HG03520 (cell line): ENCODE data around the gene ASB3.
"Not testable (repeated sequence)": the region's sequence is repeated elsewhere in the genome, so short reads cannot be mapped to it uniquely, and the experiment has no call there.

Experiments used
- ATAC-seq: cut with Tn5 transposase; IDR thresholded peaks from one replicate; pipeline ENCODE4 v1.9.1; 2021; ENCODE audit warnings: mild to moderate bottlenecking, moderate library complexity; ENCODE audit not compliant: unreplicated experiment

Gene ASB3

GRCh38 chr2:53660886-53661285 is 125.9 kb downstream of the ASB3 start:
- ATAC-seq = no peak

- not testable (repeated sequence) for ATAC-seq
Observed at GRCh38 chr2:53658474-53658873, 128.3 kb downstream of the ASB3 start.

GRCh38 chr2:53655256-53655655 is 131.5 kb downstream of the ASB3 start:
- no peak for ATAC-seq

- ATAC-seq = no peak
Observed at GRCh38 chr2:53654396-53654795, 132.4 kb downstream of the ASB3 start.

GRCh38 chr2:53652131-53652530 is 134.6 kb downstream of the ASB3 start:
- no peak for ATAC-seq

GRCh38 chr2:53646788-53647187 is 140.0 kb downstream of the ASB3 start:
- ATAC-seq = no peak

- ATAC-seq = no peak
Observed at GRCh38 chr2:53641290-53641689, 145.5 kb downstream of the ASB3 start.

GRCh38 chr2:53640466-53640865 is 146.3 kb downstream of the ASB3 start:
- ATAC-seq = no peak

GRCh38 chr2:53636596-53636995 is 150.2 kb downstream of the ASB3 start:
- no peak for ATAC-seq

GRCh38 chr2:53636109-53636508 is 150.6 kb downstream of the ASB3 start:
- no peak for ATAC-seq

- no peak for ATAC-seq
Observed at GRCh38 chr2:53635694-53636093, 151.1 kb downstream of the ASB3 start.

GRCh38 chr2:53633441-53633840 is 153.3 kb downstream of the ASB3 start:
- no peak for ATAC-seq

- ATAC-seq = no peak
Observed at GRCh38 chr2:53632714-53633113, 154.0 kb downstream of the ASB3 start.

GRCh38 chr2:53632126-53632460 is 154.7 kb downstream of the ASB3 start:
- ATAC-seq = no peak

GRCh38 chr2:53631313-53632125 is 155.2 kb downstream of the ASB3 start:
- ATAC-seq = peak; percentile 64

GRCh38 chr2:53630026-53630606 is 156.6 kb downstream of the ASB3 start:
- ATAC-seq = no peak

GRCh38 chr2:53629501-53629900 is 157.3 kb downstream of the ASB3 start:
- no peak for ATAC-seq

- no peak for ATAC-seq
Observed at GRCh38 chr2:53629001-53629400, 157.8 kb downstream of the ASB3 start.

- ATAC-seq = no peak
Observed at GRCh38 chr2:53622141-53622540, 164.6 kb downstream of the ASB3 start.

- ATAC-seq = no peak
Observed at GRCh38 chr2:53620981-53621380, 165.8 kb downstream of the ASB3 start.
